Measurements from ENCODE around the gene DAPK1.

Gene DAPK1

DNA sequence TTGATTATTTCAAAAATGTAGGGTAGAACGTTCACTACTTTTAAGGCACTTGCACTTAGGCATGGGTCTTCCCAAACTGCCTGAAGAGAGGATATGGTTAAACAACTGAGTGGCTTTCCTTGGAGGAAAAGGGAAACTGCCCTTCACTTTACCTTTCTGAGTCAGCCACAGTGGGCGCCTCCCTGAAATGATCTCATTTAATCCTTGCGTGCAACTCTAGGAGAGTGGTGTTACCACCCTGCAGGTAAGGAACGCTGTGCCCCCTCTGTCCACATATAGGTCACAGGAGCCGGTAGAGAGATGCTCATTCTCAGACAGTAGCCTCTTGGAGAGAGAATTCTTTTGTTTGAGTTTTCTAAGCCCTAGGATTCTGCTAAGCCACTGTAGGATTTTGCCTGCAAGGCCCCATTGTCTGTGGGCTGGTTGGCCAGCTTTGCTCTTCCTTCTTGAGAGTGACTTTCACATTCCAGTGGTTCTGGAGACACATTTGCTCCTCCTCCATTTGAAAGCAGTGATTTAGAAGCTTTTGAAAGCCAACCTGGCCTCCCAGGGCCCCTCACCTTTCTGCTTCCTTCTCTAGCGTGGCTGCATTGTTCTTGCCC lies 118.0 kb downstream of the DAPK1 start:
- H3K9me3 ChIP-seq (ENCODE audit: control insufficient read depth, insufficient read depth, low read length) = no peaks in the 10 kb centered on the region
- no peak overlapping the region for H3K4me3 ChIP-seq (ENCODE audit: low read length)
- no peak overlapping the region for H3K4me2 ChIP-seq (ENCODE audit: low read length)
- no peaks in the 10 kb centered on the region for H3K79me2 ChIP-seq (ENCODE audit: control insufficient read depth, low read length)
- no peaks in the 10 kb centered on the region for H3K36me3 ChIP-seq (ENCODE audit: control insufficient read depth, low read length)
- H4K20me1 ChIP-seq (ENCODE audit: control insufficient read depth, insufficient read depth, low read depth, low read length) = no peaks in the 10 kb centered on the region
- H3K4me1 ChIP-seq (ENCODE audit: control insufficient read depth, low read length) = no peaks in the 10 kb centered on the region
- TF ChIP-seq EZH2phosphoT487 (IDR thresholded peaks at IDR 0.05; ENCODE audit: borderline replicate concordance, low read length) (no peak), CTCF (IDR thresholded peaks at IDR 0.05; ENCODE audit: low read depth, low read length, poor library complexity, severe bottlenecking) (no peak)
- no peak overlapping the region for H3K27ac ChIP-seq (ENCODE audit: low read depth, low read length)
- no peaks in the 10 kb centered on the region for H3F3A ChIP-seq (ENCODE audit: control insufficient read depth, insufficient read depth)
- no peaks in the 10 kb centered on the region for H3K27me3 ChIP-seq (ENCODE audit: control insufficient read depth, low read length)
- H3K9me2 ChIP-seq (replicated peaks; ENCODE audit: control insufficient read depth, low read length) = no peaks in the 10 kb centered on the region

- Histone ChIP-seq H3K27ac (ENCODE audit: low read depth, low read length) (no peak overlapping the region), H3F3A (ENCODE audit: control insufficient read depth, insufficient read depth) (no peaks in the 10 kb centered on the region), H3K4me2 (ENCODE audit: low read length) (no peak overlapping the region), H3K36me3 (ENCODE audit: control insufficient read depth, low read length) (no peaks in the 10 kb centered on the region), H4K20me1 (ENCODE audit: control insufficient read depth, insufficient read depth, low read depth, low read length) (no peaks in the 10 kb centered on the region), H3K4me1 (ENCODE audit: control insufficient read depth, low read length) (no peaks in the 10 kb centered on the region), H3K27me3 (ENCODE audit: control insufficient read depth, low read length) (no peaks in the 10 kb centered on the region), H3K9me3 (ENCODE audit: control insufficient read depth, insufficient read depth, low read length) (peaks cover 2% of the 10 kb centered on the region; the same call in 1 of the 2 replicates), H3K79me2 (ENCODE audit: control insufficient read depth, low read length) (no peaks in the 10 kb centered on the region), H3K9me2 (replicated peaks; ENCODE audit: control insufficient read depth, low read length) (no peaks in the 10 kb centered on the region), H3K4me3 (ENCODE audit: low read length) (no peak overlapping the region)
- TF ChIP-seq EZH2phosphoT487 (IDR thresholded peaks at IDR 0.05; ENCODE audit: borderline replicate concordance, low read length) (no peak), CTCF (IDR thresholded peaks at IDR 0.05; ENCODE audit: low read depth, low read length, poor library complexity, severe bottlenecking) (no peak)
Observed at GRCh38 chr9:87618226-87618625, 120.6 kb downstream of the DAPK1 start.

DNA sequence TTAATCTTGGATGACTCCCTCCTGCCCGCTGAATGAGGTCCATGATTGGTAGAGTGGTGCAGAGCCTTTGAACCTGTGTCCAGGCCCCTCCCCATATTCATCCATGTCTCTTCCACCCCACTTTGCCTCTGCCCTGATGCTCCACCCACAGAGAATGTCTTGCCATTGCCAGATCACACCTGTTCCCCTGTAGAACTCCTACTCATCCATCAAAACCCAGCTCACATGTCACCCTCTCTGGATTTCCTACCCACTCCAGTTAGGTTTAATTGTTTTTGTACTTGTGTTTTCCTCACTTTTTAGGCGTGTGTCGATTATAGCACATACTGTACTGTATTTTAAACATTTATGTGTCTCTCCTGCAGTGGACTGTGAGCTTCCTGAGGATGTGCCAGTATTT lies 121.3 kb downstream of the DAPK1 start:
- Histone ChIP-seq H3F3A (ENCODE audit: control insufficient read depth, insufficient read depth) (no peaks in the 10 kb centered on the region), H3K27ac (ENCODE audit: low read depth, low read length) (no peak overlapping the region), H3K36me3 (ENCODE audit: control insufficient read depth, low read length) (no peaks in the 10 kb centered on the region), H4K20me1 (ENCODE audit: control insufficient read depth, insufficient read depth, low read depth, low read length) (no peaks in the 10 kb centered on the region), H3K4me1 (ENCODE audit: control insufficient read depth, low read length) (no peaks in the 10 kb centered on the region), H3K4me3 (ENCODE audit: low read length) (no peak overlapping the region), H3K9me3 (ENCODE audit: control insufficient read depth, insufficient read depth, low read length) (peaks cover 2% of the 10 kb centered on the region; the same call in 1 of the 2 replicates), H3K79me2 (ENCODE audit: control insufficient read depth, low read length) (no peaks in the 10 kb centered on the region), H3K27me3 (ENCODE audit: control insufficient read depth, low read length) (no peaks in the 10 kb centered on the region), H3K9me2 (replicated peaks; ENCODE audit: control insufficient read depth, low read length) (no peaks in the 10 kb centered on the region), H3K4me2 (ENCODE audit: low read length) (no peak overlapping the region)
- TF ChIP-seq EZH2phosphoT487 (IDR thresholded peaks at IDR 0.05; ENCODE audit: borderline replicate concordance, low read length) = no peak
- no peak for TF ChIP-seq CTCF (IDR thresholded peaks at IDR 0.05; ENCODE audit: low read depth, low read length, poor library complexity, severe bottlenecking)
